HG03558 (cell line): Measurements from ENCODE around the gene REX1BD.
"Not testable (repeated sequence)": the region's sequence is repeated elsewhere in the genome, so short reads cannot be mapped to it uniquely, and the experiment has no call there.

Experiments used
- ATAC-seq: cut with Tn5 transposase; IDR thresholded peaks from one replicate; pipeline ENCODE4 v1.9.1; 2021; ENCODE audit warnings: moderate number of reproducible peaks; ENCODE audit not compliant: unreplicated experiment; ENCODE audit errors: extremely low read depth

REX1BD gene

DNA sequence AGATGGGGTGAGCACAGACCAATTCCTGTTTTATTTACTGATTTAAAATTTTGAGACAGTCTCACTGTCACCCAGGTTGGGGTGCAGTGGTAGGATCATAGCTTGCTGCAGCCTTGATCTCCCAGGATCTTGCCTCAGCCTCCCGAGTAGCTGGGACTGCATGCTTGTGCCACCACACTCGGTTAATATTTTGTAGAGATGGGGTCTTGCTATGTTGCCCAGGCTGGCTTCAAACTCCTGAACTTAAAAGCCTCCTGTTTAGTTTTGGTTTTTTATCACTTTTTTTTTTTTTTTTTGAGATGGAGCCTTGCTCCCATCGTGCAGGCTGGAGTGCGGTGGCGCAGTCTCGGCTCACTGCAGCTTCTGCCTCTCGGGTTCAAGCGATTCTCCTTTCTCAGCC lies 12.2 kb upstream of the REX1BD start:
- ATAC-seq, result no peak

DNA sequence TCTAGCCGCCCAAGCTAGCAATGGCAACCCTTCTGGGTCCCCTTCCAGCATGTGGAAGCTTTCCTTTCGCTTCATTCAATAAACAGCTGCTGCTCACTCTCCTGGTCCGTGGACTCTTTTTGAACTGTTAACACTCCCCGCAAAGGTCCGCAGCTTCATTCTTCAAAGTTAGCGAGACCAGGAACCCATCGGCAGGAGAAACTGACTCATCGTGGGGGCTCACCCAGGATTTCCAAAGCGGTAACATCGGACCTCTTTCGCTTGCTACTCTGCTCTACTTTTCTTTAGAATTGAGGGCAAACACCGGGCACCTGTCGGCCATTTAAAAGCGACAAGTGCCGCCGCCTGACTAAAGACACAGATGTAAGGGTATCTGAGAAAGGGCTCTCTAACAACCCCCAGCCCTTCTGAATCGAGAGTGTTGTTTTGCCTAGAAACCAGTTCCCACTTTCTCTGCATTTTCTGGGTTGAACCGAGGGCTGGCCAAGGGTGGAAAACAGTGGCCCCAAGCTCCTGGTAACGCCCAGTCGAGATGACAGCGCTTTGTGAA lies 11.2 kb upstream of the REX1BD start:
- ATAC-seq, result no peak

DNA sequence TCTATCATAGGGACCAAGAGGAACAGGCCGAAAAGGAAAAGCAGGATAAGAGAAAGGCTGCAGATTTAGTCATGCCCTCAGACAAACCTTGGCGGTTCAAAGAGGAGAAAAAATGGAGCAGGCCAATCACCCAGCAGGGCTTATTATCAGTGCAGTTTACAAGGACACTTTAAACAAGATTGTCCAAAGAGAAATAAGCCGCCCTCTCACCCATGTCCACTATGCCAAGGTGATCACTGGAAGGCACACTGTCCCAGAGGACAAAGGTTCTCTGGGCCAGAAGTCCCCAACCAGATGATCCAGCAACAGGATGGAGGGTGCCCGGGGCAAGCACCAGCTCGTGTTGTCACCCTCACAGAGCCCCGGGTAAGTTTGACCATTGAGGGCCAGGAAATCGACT lies 8.3 kb upstream of the REX1BD start:
- ATAC-seq, result no peak

DNA sequence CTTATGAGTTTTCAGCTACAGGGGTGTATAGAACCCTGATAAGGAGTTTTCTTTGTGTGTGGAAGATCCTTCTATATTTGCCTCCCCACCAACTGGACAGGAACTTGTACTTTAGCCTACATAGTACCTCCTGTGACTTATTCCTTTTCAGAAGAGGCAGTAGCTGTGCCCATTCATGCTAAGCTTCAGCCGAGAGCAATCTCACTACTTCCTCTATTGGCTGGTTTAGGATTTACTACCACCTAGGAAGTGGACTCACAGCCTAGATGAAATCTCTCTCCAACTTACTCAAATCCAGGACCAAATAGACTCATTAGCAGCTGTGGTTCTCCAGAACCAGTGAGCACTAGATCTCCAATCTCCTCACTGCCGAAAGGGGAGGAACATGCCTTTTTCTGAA lies 2.3 kb upstream of the REX1BD start:
- ATAC-seq, result no peak

DNA sequence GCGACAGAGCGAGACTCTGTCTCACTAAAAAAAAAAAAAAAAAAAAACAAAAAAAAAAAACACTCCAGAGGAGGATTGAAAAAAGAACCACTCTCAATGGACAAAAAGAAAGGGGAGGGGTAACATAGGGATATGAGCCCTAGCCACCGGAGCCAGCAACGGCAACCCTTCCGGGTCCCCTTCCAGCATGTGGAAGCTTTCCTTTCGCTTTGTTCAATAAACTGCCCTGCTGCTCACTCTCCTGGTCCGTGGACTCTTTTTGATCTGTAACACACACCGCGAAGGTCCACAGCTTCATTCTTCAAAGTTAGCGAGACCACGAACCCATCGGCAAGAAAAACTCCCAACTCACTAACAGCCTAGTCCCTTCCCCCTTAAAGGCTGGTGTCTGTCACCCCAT lies 1.0 kb upstream of the REX1BD start:
- ATAC-seq, result no peak

DNA sequence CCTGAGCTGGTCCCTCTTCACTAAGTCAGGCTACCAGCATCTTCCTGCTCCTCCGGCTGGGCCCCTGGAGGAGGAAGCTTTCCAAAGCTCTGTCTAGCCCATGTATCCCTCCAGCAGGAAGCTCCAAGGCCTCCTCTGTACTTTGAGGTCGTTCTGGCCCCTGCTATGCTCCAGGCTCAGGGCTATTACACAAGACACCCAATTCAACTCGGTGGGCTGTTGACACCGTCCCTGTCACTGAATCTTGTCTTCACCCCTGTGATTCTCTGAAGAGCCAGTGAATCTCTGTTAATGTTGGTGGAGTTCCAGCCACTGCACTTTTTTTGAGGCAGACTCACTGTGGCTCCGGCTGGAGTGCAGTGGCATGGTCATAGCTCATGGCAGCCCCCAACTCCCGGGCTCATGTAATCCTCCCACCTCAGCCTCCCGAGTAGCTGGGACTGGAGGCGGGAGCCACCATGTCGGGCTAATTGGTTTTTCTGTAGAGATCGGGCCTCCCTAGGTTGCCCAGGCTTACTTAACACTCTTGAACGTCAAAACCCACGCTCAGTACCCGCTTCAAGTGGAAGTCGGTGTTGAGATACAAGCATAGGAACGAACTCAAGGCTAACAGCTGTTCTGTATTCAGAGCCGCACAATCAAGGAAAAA lies 512 bp upstream of the REX1BD start:
- no peak for ATAC-seq

DNA sequence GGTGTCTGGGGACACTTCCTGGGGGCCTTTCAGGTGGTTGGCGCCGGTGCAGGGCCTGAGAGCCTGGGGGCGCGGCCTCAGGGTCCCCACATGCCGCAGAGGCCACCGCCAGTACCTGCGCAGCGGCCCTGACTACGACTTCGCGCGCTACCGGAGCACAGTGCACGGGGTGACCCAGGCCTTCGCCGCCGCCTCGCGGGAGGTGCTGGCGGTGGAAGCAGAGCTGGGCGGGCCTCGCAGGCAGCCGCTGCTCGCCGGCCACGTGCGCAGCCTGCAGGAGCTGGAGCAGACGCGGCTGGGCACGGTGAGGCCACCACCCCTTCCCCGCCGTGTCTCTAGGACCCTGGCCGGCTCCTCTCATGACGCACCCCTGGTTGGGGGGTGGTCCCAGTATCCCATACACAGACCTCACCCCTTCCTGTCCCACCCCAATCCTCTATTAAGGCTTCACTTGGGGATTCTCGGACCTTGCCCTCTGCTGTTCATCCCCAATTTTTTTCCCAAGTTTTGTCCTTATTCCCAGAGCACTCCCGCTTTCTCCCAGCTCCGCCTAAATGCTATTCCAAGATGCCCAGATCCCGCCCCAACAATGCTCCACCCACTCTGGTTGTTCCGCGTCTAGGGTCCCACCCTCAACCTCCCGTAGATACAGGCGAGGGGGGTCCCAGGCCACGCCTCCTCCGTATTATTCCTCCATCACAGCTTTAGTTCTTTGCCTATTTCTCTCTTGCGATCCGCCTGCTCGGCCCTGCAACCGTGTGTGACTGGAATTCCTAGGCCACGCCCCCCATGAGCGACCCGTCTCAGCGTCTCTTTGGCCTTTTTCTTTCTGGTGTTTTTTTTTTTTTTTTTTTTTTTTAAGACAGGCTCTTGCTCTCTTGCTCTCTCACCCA lies 1.0 kb downstream of the REX1BD start:
- no peak for ATAC-seq

DNA sequence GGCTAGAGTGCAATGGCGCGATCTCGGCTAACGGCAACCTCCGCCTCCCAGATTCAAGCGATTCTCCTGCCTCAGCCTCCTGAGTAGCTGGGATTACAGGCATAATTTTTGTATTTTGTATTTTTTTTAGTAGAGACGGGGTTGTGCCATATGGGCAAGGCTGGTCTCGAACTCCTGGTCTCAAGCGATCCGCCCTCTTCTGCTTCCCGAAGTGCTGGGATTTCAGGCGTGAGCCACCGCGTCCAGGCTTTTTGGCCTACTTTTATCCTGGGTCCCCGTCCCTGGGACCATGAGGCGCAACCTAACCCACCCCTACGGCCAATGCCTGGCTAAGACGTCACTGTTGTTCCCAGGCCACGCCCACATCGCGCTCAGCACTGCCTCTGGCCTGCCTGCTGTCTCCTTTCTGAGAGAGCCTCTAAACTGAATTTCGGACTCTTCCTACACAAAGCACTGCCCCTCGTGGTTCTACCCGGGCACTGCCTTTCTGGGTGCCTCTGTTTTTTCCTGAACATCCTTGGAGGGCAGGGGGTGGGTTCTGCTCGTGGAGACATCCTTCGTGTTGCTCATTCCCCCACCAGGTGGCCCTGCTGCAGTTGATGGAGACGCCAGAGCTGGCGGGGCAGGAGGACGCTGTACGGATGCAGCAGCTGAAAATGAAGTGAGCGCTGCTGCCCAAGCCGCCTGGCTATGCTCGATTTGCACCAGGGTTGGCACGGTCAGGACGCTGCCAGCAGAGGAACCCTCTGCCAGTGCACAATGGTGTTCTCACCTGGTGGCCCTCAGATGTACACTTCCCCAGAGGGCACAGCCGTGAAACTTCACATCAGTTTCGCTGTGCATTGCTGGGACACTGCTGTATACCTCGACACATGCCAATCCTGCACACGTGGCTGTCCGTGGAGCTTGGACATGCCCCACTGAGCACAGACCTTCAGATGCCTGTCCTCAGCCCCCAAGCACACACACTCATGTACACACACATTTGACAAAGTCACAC lies 2.0 kb downstream of the REX1BD start:
- ATAC-seq, result no peak

DNA sequence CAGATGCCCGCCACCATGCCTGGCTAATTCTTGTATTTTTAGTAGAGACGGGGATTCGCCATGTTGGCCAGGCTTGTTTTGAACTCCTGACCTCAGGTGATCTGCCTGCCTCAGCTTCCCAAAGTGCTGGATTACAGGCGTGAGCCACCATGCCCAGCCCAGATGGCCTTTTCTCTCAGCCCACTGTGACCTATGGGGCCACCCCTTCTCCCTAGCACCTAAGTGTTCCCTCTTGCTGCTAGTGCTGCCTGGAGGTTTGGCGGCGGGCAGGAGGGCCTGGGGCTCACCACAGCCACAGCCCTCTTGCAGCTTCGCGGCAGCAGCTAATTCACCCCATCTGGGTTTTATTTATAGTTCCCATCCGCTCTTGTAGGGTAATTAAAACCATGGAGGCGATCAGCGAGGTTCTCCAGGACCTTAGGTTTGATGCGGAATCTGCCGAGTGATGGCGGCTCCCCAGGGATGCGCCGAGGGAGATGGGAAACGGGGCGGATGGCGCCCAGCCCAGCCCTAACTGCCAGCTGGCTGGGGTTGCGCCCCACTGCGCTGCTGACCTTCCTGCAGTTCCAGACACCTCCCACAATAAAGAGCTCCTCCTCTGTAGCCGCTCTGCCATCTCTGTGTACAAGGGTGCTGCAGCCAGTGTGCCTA lies 3.3 kb downstream of the REX1BD start:
- ATAC-seq, result no peak

DNA sequence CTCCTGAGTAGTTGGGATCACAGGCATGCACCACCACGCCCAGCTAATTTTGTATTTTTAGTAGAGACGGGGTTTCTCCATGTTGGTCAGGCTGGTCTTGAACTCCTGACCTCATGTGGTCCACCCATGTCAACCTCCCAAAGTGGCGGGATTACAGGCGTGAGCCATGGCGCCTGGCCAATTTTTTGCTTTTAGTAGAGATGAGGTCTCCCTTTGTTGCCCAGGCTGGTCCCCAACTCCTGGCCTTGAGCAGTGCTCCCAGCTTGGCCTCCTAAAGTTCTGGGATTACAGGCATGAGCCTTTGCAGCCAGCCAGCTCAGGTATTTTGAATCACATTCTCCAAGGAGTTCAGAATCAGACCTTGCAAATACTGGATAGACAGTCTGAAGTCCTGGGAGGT lies 4.1 kb downstream of the REX1BD start:
- not testable (repeated sequence) for ATAC-seq

DNA sequence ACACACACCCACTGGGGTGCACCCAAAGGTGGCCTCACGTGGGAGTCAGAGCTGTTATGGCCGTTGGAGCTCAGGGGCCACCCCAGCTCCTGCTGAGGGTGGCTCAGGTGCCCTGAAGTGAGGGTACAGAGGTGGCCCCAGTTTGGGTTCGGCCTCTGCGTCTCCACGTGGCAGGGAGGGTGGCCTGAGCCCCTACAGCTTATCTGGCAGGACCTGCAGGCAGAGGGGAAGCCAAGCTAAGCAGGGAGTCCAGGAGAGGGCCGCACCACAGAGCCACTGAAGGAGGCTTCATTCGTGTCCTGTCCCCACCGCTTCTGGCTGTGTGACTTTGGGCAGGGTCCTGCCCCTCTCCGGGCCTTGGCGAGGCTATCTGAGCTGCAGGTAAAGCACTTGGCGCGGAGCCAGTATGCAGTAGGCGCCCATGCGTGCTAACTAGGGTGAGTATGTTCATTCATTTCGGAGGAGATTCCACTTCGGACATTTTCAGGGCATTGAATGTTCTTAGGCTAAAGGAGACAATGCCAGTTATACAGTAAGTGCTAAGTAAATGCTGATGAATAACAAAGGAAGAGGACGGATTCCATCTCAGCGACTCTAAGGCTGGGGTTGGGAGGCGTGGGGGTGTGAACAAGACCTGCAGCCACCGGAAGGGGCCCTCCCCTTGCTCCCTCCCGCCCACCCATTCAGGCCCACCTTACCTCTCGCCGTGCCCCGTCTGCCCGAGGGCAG lies 4.9 kb downstream of the REX1BD start:
- no peak for ATAC-seq

DNA sequence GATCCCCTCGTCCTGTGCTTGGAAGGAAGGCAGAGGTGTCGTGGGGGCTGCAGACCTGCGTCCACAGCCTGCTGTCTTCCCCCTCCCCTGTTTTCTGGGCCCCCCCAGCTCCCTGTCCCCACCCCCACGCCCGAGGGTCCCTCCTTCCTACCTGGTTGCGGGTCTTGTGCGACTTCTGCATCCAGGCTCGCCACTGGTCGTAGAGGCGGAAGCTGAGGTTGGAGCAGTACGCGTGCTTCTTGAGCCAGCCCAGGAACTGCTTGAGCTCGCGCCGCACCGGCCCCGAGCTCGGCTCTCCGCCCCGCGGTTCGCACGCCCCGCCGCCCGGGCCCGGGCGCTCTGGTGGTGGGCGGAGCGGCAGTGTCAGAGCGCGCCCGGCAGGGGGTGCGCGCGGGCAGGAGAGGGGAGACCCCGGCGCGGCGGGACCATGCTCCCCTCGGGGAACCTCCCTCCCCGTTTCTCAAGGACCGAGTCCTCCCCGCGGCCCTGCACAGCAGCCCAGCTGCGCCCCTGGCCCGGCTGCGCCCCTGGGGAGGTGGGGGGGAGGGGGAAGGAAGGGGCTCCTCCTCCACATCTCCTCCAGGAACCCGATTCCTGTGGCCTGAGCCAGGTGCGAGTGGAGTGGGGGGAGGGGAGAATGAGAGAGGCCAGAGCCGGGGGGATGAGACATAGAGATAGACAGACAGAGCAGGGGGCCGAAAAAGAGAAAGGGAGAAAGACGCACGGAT lies 5.7 kb downstream of the REX1BD start:
- no peak for ATAC-seq

DNA sequence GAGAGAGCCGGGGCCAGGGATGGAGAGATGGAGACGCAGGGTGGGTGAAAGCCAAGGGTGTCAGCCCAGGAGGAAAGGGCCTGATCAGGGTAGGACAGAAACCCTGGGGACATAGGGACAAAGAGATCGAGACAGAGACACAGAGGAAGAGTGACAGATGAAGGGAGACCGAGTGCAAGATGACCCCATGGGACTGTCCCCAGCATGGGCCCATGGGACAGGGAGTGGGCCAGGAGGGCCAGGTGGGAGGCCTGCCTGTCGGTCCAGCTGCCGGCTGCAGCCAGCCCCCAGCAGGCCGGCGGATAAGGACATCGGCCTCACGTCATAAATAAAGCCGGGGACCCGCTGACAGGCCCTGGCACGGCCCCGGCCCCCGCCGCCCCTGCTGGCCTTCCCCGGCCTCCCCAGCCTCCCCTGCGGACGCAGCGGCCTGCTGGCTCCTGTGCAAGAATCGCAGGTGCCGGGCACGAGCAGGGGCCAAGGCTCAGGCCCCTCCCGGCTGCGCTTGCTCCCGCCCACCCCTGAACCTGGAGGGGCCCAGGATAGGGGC lies 6.3 kb downstream of the REX1BD start:
- no peak for ATAC-seq

DNA sequence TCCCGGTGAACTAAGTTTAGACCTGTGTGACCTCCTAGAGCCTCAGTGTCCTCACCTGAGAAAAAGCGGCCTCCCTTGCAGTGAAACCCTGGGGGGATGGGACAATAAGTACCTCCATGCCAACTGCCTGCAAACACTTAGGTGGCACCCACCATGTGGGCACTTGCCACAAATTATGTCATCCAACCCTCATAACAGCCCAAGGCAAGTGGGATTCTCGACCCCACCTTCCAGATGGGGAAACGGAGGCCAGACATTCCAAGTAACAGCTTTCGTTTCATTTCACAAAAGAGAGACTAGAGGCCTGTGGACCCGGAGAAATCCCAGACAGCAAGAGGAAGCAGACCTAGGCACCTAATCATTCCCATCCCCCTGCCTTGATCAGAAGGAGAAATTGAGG lies 6.9 kb downstream of the REX1BD start:
- no peak for ATAC-seq

DNA sequence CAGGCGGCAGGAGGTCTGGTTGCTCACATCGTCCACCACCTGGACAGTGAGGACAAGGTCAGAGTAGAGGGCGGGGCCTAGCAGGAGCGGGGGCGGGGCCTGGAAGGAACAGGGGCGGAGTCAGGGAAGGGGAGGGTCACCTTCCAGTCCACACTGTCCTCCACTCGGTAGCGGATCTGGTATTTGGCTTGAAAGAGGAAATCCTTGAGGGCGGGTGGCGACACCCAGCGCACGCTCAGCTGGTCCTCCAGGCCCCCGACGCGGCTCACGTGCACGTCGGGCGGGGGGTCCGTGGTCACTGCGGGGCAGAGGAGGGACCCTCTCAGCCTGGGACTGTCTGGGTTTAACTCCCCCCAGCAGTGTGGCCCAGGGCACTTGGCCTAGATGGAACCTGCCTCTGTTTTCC lies 8.2 kb downstream of the REX1BD start:
- no peak for ATAC-seq

DNA sequence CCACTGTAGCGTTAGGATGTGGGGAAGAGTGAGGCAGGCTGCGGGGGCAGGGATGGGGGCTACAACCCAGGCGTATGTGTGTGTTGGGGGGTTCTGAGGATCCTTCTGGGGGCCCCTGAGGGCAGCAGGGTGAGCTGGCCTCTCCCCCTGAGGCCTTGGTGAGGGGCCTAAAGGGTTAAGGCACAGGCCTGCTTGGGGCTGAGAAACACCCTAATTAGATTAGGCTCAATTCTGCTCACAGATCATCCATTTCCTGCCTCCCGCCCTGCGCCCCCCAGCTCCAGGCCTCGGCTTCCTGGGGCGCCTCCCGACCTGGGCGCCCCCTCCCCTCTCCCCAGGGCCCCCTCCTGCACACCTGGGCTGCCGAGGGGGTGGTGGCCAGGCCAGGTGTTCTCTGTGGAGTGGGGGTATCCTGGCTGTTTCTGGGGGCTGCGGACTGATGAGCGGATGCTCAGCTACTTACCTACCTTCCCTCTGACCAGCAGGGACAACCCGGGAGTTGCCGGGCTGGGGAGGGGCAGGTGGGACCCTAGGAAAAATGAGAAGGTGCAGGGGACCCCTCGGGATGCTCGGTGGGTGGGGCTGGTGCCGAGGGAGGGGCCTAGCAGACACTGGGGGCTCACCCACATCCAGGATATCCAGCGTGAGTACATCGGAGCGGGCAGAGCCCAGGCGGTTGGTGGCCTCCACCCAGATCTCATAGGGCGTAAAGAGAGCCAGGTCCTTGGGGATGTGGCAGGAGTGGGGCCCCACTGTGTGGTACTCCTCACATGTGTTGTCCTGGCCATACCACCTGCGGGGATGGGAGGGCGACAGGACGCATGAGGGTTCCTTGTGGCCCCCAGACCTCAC lies 9.4 kb downstream of the REX1BD start:
- no peak for ATAC-seq

DNA sequence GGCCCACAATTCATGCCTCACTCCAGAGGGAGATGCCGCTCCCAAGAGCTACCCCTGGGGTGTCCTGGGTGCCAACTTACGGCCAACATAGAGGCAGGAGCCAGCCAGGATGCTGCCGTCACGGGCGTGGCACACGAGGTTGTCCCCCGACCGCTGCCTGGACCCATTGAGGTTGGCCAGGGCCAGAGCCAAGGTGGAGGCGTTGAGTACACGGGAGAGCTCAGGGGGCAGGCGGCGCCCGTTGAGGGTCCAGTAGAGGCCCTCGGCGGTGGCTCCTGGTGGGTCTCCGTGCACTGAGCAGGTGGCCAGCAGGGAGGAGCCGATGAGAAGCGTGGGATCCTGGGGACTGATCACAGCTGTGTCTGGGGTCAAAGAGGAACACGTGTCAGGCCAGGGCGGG lies 10.9 kb downstream of the REX1BD start:
- no peak for ATAC-seq
